Measurements from ENCODE around the gene NTMT1.
"Not testable (repeated sequence)": the region's sequence is repeated elsewhere in the genome, so short reads cannot be mapped to it uniquely, and the experiment has no call there.

Gene NTMT1

GRCh38 chr9:129626079-129626624 lies at the start of gene NTMT1:
NTMT1 (plus strand) TSS chr9:129626163; CDS start chr9:129632704, 6,541 bp downstream.
- DNase-seq (ENCODE audit: extremely low spot score, insufficient read length, low read depth) (peak; percentile 85), FAIRE-seq (peak; percentile 79)

- FAIRE-seq (no peak), DNase-seq (ENCODE audit: extremely low spot score, insufficient read length, low read depth) (no peak)
Measured at GRCh38 chr9:129576546-129577543, 49.1 kb upstream of the NTMT1 start.

DNA sequence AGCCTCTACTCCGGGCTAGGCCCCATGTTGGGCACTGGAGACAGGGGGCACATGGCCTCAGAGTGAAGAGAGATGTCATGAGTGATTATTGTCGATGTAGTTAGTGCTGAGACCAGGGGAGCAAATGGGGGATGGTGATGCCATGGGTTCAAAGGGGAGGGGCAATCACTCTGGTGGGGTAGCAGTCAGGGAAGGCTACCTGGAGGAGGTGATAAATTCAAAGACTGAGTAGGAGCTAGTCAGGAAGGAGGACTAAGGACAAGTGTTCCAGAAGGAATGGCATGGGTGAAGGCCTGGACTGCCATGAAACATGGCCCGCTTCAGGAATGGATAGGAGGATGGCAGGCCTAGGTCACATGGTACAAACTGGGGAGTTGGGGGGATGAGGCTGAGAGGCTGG lies 46.7 kb upstream of the NTMT1 start:
- FAIRE-seq: no peak
- no peak for DNase-seq (ENCODE audit: extremely low spot score, insufficient read length, low read depth)

DNA sequence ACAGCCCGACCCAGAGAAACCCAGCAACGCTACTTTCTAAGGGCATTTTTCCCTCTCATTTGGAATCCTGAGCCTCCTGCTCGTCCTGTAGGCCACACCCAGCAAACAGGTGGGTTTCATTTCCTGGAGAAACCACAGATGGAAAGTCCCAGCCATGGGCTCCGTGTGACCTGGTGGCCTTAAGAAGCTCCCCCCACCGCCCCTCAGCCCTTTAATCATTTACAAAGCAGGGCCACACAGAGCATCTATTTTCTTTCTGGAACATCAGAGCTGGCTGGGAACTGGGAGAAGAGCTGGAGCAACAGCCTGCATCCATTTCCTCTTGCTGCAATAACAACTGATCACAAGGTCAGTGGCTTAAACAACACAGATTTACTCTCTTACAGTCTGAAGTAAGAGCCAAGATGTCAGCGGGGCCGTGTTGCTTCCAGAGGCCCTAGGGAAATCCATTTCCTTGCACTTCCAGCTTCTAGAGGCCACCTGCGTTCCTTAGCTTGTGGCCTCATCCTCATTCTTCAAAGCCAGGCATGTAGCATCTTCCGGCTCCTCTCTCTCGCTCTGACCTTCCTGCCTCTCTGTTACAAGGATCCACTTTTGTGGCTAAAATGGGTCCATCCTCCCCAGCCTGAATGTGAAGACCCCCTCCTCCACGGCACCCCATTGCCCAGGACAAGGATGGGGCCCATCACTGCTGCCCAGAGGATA lies 45.6 kb upstream of the NTMT1 start:
- peak; percentile 87 for FAIRE-seq

DNA sequence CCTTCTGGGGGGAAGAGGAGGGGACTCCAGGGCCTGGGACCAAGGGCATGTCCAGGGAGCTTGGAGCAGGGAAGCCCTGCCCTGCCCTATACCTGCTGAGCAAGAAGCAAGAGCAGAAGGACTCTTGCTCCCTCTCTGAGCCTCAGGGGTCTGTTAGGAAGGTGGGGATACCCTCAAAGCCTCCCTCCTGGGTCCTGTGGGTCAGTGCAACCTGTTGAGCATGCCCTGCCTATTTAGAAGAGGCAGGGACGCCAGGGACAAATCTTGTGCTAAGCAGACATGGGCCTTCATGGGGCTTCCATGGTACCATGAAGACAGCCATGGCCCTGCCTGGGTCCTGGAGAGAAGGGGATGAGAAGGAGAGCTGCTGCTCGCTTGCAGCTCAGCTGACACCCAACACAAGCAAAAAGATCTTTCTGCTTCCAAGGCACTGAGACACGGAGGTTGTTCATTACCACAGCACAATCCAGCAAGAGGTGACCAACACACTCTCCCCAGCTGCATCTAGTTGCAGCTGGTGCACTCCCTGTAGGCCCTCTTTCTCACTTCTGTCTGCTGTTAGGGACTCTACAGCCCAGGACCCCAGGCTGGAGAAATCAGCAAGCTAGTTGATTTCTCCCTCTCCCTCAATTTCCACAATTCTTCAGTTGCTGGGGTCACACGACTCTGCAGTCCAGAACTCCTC lies 44.3 kb upstream of the NTMT1 start:
- FAIRE-seq (no peak), DNase-seq (ENCODE audit: extremely low spot score, insufficient read length, low read depth) (no peak)

More for the DNA sequence above, 45.6 kb upstream of the NTMT1 start:
- no peak for DNase-seq (ENCODE audit: extremely low spot score, insufficient read length, low read depth)

DNA sequence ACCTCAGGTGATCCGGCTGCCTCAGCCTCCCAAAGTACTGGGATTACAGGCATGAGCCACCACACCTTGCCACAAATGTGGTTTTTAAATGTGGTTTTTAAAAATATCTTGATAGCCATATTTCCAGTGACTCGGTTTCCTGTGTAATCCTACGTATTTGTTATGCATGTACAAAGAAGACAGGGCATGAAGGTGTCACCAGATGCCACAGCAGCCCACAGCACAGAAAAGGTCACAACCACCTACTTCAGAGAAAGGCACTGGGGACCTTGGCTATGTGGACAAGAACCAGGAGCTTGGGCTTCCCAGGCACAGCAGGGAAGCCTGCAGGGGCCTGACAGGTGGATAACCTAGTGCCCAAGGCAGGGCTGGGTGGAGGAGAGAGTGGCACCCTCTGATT lies 43.1 kb upstream of the NTMT1 start:
- FAIRE-seq (no peak), DNase-seq (ENCODE audit: extremely low spot score, insufficient read length, low read depth) (no peak)

- no peak for DNase-seq (ENCODE audit: extremely low spot score, insufficient read length, low read depth)
- no peak for FAIRE-seq
Measured at GRCh38 chr9:129583308-129584038, 42.5 kb upstream of the NTMT1 start.

GRCh38 chr9:129584136-129584535 lies 41.8 kb upstream of the NTMT1 start:
- peak; percentile 95 for FAIRE-seq
- DNase-seq (ENCODE audit: extremely low spot score, insufficient read length, low read depth): peak; percentile 53

DNA sequence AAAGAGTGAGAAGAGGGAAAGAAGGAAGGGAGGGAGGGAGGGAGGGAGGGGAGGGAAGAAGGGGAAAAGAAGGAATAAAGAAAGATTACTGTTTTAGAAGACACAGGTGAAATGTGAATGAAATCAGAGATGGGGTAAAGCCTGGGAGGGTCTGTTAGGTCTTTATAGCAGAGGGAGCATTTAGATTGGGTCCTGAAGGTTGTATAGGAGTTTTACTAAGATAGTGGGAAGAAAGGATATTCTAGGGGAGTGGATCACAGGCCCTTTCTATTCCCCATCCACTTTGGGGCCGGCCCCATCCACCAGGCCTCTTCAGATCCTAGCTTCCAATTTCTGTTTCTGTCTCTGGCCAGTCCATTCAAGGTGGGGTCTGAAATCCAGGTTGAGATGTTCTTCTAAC lies 40.6 kb upstream of the NTMT1 start:
- DNase-seq (ENCODE audit: extremely low spot score, insufficient read length, low read depth) (no peak), FAIRE-seq (no peak)

- DNase-seq (ENCODE audit: extremely low spot score, insufficient read length, low read depth) (no peak), FAIRE-seq (no peak)
Measured at GRCh38 chr9:129586245-129586644, 39.7 kb upstream of the NTMT1 start.

- FAIRE-seq (no peak), DNase-seq (ENCODE audit: extremely low spot score, insufficient read length, low read depth) (no peak)
Measured at GRCh38 chr9:129586685-129587084, 39.3 kb upstream of the NTMT1 start.

- DNase-seq (ENCODE audit: extremely low spot score, insufficient read length, low read depth) (no peak), FAIRE-seq (no peak)
Measured at GRCh38 chr9:129587487-129588262, 38.3 kb upstream of the NTMT1 start.

DNA sequence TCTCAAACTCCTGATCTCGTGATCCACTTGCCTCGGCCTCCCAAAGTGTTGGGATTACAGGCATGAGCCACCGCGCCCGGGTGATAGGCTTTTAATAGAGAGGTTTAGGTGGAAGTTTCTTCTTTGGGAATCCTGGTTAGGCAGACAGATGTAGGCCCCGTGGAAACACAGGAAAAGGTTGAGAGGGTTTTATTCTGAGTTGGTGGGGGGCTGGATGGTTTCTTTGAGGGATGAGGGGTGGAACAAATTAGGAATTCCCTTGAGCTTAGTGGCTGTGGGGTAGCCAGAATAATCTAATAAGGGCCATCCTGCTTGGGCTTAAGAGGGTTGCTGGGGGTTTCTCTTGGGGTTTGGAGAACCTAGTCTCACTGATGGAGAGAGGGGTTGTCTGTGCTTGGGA lies 35.5 kb upstream of the NTMT1 start:
- no peak for DNase-seq (ENCODE audit: extremely low spot score, insufficient read length, low read depth)
- no peak for FAIRE-seq

- no peak for FAIRE-seq
- no peak for DNase-seq (ENCODE audit: extremely low spot score, insufficient read length, low read depth)
Measured at GRCh38 chr9:129591916-129592315, 34.0 kb upstream of the NTMT1 start.

GRCh38 chr9:129592790-129593189 lies 33.2 kb upstream of the NTMT1 start:
- FAIRE-seq; DNase-seq (ENCODE audit: extremely low spot score, insufficient read length, low read depth): not testable (repeated sequence)

DNA sequence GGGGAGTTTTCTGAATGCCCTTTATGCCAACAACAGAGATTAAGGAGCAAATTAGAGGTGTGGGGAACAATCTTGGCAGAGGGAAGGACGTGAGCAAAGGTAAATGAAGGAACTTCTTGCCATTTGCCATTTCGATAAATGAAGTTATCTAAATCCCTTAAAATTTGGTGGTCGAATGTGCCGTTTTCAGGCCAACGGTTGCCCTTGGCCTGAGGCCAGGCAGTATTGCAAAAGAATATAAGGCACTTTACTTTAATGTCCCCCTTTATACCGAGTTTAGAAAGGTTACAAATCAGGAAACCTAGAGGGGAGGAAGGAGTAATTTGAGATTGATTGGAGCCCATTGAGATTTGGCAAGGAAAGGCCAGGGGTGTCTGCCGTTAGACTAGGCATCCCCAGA lies 31.3 kb upstream of the NTMT1 start:
- no peak for FAIRE-seq
- DNase-seq (ENCODE audit: extremely low spot score, insufficient read length, low read depth): no peak

DNA sequence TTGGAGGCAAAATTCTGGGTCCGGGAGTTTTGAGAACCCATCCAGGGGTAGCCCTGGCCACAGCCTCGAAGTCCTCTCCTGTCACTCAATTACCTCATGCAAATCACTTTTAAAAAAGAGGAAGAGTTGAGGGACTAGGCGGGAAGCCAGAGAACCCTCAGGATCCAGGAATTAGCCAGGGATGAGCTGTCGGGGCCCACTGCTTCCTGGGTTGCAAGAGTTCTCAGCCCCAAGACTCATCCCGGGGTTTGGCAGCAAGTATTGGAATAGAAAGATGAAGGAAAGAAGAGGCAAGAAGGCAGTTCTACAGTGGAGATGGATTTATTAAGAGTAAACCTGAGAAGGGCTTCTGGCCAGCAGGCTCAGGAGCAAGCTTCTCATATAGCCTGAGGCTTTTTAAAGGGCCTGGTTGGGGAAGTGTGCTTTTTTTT lies 30.6 kb upstream of the NTMT1 start:
- no peak for FAIRE-seq
- DNase-seq (ENCODE audit: extremely low spot score, insufficient read length, low read depth): no peak

DNA sequence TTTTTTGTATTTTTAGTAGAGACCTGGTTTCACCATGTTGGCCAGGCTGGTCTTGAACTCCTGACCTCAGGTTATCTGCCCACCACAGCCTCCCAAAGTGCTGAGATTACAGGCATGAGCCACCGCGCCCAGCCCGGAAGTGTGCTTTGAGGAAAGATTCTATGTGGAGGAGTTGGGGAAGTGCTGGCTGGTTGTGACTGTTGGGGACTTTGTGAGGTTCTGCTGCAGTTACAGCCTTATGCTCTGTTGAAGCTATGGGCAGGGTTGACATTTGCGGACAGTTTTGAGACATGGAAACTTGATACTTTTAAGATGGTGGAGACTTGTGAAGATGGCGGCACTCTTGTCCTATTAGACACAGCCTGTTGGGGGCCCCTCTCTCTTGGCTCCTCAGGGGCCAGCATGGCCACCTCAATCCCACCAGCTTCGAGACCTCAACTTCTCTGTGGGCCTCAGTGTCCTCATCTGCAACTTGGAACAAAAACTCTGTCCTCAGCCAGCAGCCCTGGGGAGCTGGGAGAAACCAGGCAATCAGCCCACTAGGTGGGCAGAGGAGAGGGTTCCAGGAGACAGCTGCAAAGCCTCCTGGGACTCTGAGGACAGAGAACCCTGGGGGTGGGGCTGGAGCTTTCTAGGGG lies 29.9 kb upstream of the NTMT1 start:
- DNase-seq (ENCODE audit: extremely low spot score, insufficient read length, low read depth) (no peak), FAIRE-seq (no peak)
